PC-3 (cell line): Measurements from ENCODE around the gene TNFRSF25. TPM values are rescaled to one million over a fixed set of nuclear protein-coding genes. Genes with fewer than 3 reads are reported as not detected.
"Not testable (repeated sequence)": the region's sequence is repeated elsewhere in the genome, so short reads cannot be mapped to it uniquely, and the experiment has no call there.

Experiments
- ATAC-seq: fragments of 200-7000 bp; cut with Tn5 transposase; 2 replicates; pipeline ENCODE4 v1.9.1; 2020; ENCODE audit warnings: mild to moderate bottlenecking, moderate library complexity
- BruUV-seq: library from RNA; stranded (reverse); fragments of 400-500 nt; replicated peaks from 2 replicates; lab custom pipeline; 2021; lab: Mats Ljungman, UMichigan
- CTCF ChIA-PET: fragments of 300-600 bp; sonication (Branson Sonifier 250); formaldehyde crosslinking; loops from one replicate; lab custom pipeline; 2022; ENCODE audit warnings: antibody characterized with exemption; lab: Charles Lee
- POLR2A ChIA-PET: fragments of 300-600 bp; sonication (Branson Sonifier 250); formaldehyde crosslinking; loops from one replicate; lab custom pipeline; 2022; ENCODE audit warnings: antibody characterized with exemption; ENCODE audit not compliant: unreplicated experiment; lab: Charles Lee
- DNase-seq: peaks from one replicate; pipeline ENCODE4 v3.0.0-alpha.2; 2015
- H2AFZ ChIP-seq: fragments of 300-600 bp; sonication (generic); 2 replicates; pipeline ENCODE4 v1.6.0; 2016; ENCODE audit warnings: antibody characterized with exemption, low read length
- H3F3A ChIP-seq: fragments of 300-600 bp; sonication (generic); one replicate; pipeline ENCODE4 v1.6.0; 2017; ENCODE audit warnings: antibody characterized with exemption, low read length, control low read depth, mild to moderate bottlenecking; ENCODE audit not compliant: unreplicated experiment
- H3K27ac ChIP-seq: fragments of 300-600 bp; sonication (generic); 2 replicates; pipeline ENCODE4 v1.5.1; 2016; ENCODE audit warnings: mild to moderate bottlenecking, low read length
- H3K27me3 ChIP-seq: fragments of 300-600 bp; sonication (generic); 2 replicates; pipeline ENCODE4 v1.6.1; 2016; ENCODE audit warnings: low read length, mixed read lengths
- H3K36me3 ChIP-seq: fragments of 300-600 bp; sonication (generic); 2 replicates; pipeline ENCODE4 v1.6.1; 2016; ENCODE audit warnings: low read depth, mixed run types, low read length, mixed read lengths
- H3K4me1 ChIP-seq: fragments of 300-600 bp; sonication (generic); 2 replicates; pipeline ENCODE4 v1.5.1; 2016; ENCODE audit warnings: low read length; ENCODE audit not compliant: insufficient read depth
- H3K4me2 ChIP-seq: fragments of 300-600 bp; sonication (generic); 2 replicates; pipeline ENCODE4 v1.6.0; 2016; ENCODE audit warnings: low read length
- H3K4me3 ChIP-seq: fragments of 300-600 bp; sonication (generic); 2 replicates; pipeline ENCODE4 v1.5.1; 2016; ENCODE audit warnings: mild to moderate bottlenecking, low read length, mixed read lengths
- H3K79me2 ChIP-seq: fragments of 300-600 bp; sonication (generic); 2 replicates; pipeline ENCODE4 v1.6.1; 2017; ENCODE audit warnings: low read length, mixed read lengths
- H3K9ac ChIP-seq: fragments of 300-600 bp; sonication (generic); 2 replicates; pipeline ENCODE4 v1.6.0; 2016; ENCODE audit warnings: mild to moderate bottlenecking, low read length
- H3K9me2 ChIP-seq: fragments of 300-600 bp; sonication (generic); replicated peaks from 2 replicates; pipeline ENCODE4 v1.6.1; 2016; ENCODE audit warnings: mixed run types, low read length, mixed read lengths
- H3K9me3 ChIP-seq: fragments of 300-600 bp; sonication (generic); 2 replicates; pipeline ENCODE4 v1.6.1; 2016; ENCODE audit warnings: low read length, mixed read lengths
- H4K20me1 ChIP-seq: fragments of 300-600 bp; sonication (generic); 2 replicates; pipeline ENCODE4 v1.6.1; 2016; ENCODE audit warnings: low read length, mixed read lengths
- EZH2 ChIP-seq: fragments of 300-600 bp; sonication (generic); IDR thresholded peaks from one replicate; pipeline ENCODE4 v1.6.1; 2017; ENCODE audit warnings: antibody characterized with exemption, mild to moderate bottlenecking, low read length; ENCODE audit not compliant: unreplicated experiment
- EZH2phosphoT487 ChIP-seq: fragments of 300-600 bp; sonication (generic); IDR thresholded peaks from 2 replicates; pipeline ENCODE4 v1.6.1; 2018; ENCODE audit warnings: mild to moderate bottlenecking, antibody characterized with exemption, low read length, borderline replicate concordance
- intact Hi-C: fragments of 100-400 bp; cut with micrococcal nuclease; formaldehyde crosslinking; loops from 2 replicates; pipeline ENCODE4 v1.9.0; 2023
- total RNA-seq: library from RNA; depleted of rRNA; stranded (reverse); fragments of >200 nt; gene quantifications from 2 replicates; pipeline ENCODE4 v1.2.3, GENCODE V29; 2014
- TF ChIP-seq, protein P1 (sequence below): fragments of 300-600 bp; sonication (generic); conservative IDR thresholded peaks from 2 replicates; pipeline ENCODE4 v1.5.1; 2017; ENCODE audit warnings: antibody characterized with exemption, low read depth, mild to moderate bottlenecking, low read length

TNFRSF25 gene
- total RNA-seq, 1 experiment from 2014 or later: 42.5 TPM

DNA sequence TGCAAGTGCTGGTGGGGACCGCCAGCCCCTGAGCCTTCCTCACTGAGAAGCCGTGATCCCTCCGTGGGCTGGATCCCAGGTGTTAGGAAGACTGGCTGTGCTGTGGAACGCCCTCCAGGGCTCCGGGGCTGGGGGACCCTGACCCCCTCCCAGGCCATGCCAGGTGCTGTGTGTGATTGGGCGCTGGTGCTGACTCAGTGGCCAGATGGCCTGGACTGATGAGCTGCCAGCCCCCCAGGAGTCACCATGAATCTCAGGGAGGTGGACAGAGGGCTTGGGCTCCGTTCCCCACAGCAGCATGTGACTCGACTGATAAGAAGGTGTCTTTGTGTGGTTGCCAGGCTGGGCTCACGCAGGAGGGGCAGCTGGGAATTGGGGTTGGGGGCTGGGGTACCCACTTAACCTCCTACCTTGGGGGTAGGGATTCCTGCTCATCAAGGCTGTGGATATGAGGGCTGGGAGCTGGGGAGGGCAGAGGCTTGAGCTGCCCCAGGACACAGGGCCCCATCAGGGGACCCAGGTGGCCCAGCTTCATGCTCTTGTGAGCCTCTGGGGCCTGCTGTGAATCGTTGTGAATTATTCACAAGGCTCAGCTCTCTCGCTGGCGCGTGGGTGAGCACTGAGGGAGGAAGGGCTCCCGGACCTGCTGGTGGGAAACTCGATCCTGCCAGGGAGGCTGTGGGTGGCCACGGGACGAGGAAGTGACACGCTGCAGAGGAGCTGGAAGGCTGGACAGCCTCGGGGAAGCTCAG is 36.1 kb downstream of the TNFRSF25 start:
- H3K27me3 ChIP-seq, H2AFZ ChIP-seq, BruUV-seq, intact Hi-C loops, H3F3A ChIP-seq, H3K36me3 ChIP-seq, H3K27ac ChIP-seq, H3K9me3 ChIP-seq, H3K4me3 ChIP-seq, POLR2A ChIA-PET, H4K20me1 ChIP-seq, H3K9me2 ChIP-seq, H3K79me2 ChIP-seq, H3K9ac ChIP-seq: not testable (repeated sequence)
- Histone ChIP-seq H3K4me2 (peak overlapping the region; percentile 9; the same call in 1 of the 2 replicates), H3K4me1 (peaks cover 37% of the 10 kb centered on the region)
- CTCF ChIA-PET: interaction anchor here (0.7 to 0.8 kb wide), 2 partner anchors 17 to 21 kb away, joined by 3 to 15 read pairs; no protein-coding TSS in a partner anchor
- peak; percentile 12 for ATAC-seq
- peak; percentile 51 for DNase-seq

DNA sequence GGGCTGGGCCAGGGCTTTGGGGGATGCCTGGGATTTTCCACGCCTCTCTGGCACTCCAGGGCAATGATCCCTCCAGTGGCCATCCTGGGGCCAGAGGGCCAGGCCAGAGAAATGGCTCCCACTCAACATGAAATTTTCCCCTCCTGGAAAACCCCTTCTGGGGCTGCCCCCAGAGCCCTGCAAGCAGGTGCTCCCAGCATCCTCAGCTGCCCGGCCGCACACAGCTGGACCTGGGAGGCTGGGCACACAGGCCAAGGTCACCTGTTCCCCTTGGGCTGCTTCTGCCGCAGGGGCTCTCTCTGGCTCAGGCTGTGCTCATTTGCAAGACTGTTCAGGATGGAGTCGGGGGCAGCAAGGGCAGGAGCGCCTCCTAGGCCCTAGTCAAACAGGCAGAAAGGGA is 37.5 kb downstream of the TNFRSF25 start:
- H3F3A ChIP-seq, BruUV-seq, H3K27me3 ChIP-seq, POLR2A ChIA-PET, CTCF ChIA-PET, DNase-seq, H3K79me2 ChIP-seq, H3K9ac ChIP-seq, H3K9me3 ChIP-seq, H3K36me3 ChIP-seq, ATAC-seq, H3K9me2 ChIP-seq, H3K4me3 ChIP-seq, H3K27ac ChIP-seq, intact Hi-C loops, H3K4me2 ChIP-seq, H4K20me1 ChIP-seq, H2AFZ ChIP-seq: not testable (repeated sequence)
- H3K4me1 ChIP-seq: peaks cover 46% of the 10 kb centered on the region

DNA sequence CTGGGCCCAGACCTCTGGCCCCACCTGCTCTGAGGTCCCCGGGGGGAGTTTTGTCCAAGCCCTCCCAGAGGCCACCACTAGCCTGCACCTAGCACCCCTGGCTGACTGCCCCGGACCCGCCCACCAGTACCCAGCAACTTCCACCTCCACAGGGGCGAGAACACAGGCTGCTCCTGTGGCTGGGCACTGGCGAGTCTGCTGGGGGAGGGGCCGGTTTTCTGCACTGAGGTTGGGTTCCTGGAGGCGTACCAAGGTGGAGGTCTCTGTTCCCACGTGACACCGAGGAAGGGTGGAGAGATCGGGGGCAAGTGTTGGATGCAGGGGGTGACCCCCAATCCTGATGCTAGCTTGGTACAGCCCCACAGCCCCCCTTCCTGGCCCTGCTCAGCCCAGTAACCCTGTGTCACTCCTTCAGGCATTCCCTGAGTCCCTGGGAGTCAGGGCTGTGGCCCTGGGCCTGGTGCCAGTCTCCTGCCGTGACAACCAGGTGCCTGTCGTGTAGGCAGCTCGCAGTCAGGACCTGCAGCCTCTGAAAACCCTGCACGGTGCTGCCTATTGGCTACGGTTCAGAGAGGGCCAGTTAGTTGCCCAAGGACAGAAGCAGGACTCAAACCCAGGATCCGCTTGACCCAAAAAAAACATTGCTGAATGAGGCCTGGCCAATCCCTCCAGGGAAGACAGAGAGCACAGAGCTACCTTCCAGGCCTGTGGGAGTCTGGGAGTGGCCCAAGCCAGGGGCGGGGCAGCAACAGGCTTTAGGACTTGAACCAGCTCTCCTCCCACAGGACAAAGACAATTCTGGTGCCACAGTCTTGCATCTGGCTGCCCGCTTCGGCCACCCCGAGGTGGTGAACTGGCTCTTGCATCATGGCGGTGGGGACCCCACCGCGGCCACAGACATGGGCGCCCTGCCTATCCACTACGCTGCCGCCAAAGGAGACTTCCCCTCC is 38.3 kb downstream of the TNFRSF25 start:
- intact Hi-C loops: no loop called here
- Histone ChIP-seq H3K9me3 (no peaks in the 10 kb centered on the region), H3K4me1 (peaks cover 54% of the 10 kb centered on the region), H3K4me3 (no peak overlapping the region), H2AFZ (no peak overlapping the region), H4K20me1 (no peaks in the 10 kb centered on the region), H3K9me2 (no peaks in the 10 kb centered on the region), H3K36me3 (no peaks in the 10 kb centered on the region), H3K9ac (no peak overlapping the region), H3K27ac (peak overlapping the region; percentile 23), H3F3A (no peaks in the 10 kb centered on the region), H3K27me3 (no peaks in the 10 kb centered on the region), H3K4me2 (peak overlapping the region; percentile 26), H3K79me2 (peaks cover 5% of the 10 kb centered on the region; the same call in 1 of the 2 replicates)
- ATAC-seq (peak; percentile 13), DNase-seq (peak; percentile 62)
- TF ChIP-seq EZH2 (no peak), EZH2phosphoT487 (no peak)
- TF ChIP-seq, protein P1, sequence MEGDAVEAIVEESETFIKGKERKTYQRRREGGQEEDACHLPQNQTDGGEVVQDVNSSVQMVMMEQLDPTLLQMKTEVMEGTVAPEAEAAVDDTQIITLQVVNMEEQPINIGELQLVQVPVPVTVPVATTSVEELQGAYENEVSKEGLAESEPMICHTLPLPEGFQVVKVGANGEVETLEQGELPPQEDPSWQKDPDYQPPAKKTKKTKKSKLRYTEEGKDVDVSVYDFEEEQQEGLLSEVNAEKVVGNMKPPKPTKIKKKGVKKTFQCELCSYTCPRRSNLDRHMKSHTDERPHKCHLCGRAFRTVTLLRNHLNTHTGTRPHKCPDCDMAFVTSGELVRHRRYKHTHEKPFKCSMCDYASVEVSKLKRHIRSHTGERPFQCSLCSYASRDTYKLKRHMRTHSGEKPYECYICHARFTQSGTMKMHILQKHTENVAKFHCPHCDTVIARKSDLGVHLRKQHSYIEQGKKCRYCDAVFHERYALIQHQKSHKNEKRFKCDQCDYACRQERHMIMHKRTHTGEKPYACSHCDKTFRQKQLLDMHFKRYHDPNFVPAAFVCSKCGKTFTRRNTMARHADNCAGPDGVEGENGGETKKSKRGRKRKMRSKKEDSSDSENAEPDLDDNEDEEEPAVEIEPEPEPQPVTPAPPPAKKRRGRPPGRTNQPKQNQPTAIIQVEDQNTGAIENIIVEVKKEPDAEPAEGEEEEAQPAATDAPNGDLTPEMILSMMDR: no peak
- CTCF ChIA-PET: no interaction called here
- POLR2A ChIA-PET: no interaction called here
- no TSS peak for BruUV-seq
